H1 (cell line): ENCODE results near the gene APBA2. TPM values are rescaled to one million over a fixed set of nuclear protein-coding genes. Genes with fewer than 3 reads are reported as not detected.

ENCODE experiments used
- MAFK ChIP-seq: IDR thresholded peaks from 2 replicates; pipeline ENCODE4 v1.6.1; 2012; ENCODE audit warnings: low read depth, mild to moderate bottlenecking, improper control_type of control experiment, low read length
- polyA plus RNA-seq, 7 experiments: library from polyadenylated mRNA; depleted of rRNA in 3 of 7; stranded (reverse) in 5 of 7; unstranded in 2 of 7; fragments of >200 nt in 5 of 7; fragments of 200-250 nt in 2 of 7; gene quantifications; 1 replicate in 5 of 7; 2 replicates in 1 of 7; 4 replicates in 1 of 7; pipeline versions ENCODE4 v1.2.1 to v1.2.3, GENCODE V29; 2011 to 2013; ENCODE audit warnings: missing spikeins in 2 of 7, mixed read lengths in 2 of 7
- total RNA-seq: library from RNA; stranded (reverse); fragmentation: NEBNext Ultra II Directional; extraction: Animal tissue kit (Norgen Biotek cat#: 25700); gene quantifications from 2 replicates; pipeline ENCODE4 v1.2.1, GENCODE V29; 2021

The APBA2 gene
- total and polyA plus RNA-seq, 2 of the 8 experiments (the other 6 are each of a cell fraction or from before 2014, with no cell fraction given): 15.5 to 19.0 TPM

GRCh38 chr15:29103824-29104565 is 218.2 kb downstream of the APBA2 start (continued):
- no peak for TF ChIP-seq MAFK
